GM19463 (cell line): ENCODE results near the gene NONO.
"Not testable (repeated sequence)": the region's sequence is repeated elsewhere in the genome, so short reads cannot be mapped to it uniquely, and the experiment has no call there.

Source experiments
- ATAC-seq: cut with Tn5 transposase; IDR thresholded peaks from one replicate; pipeline ENCODE4 v1.9.1; 2021; ENCODE audit warnings: mild to moderate bottlenecking, moderate library complexity; ENCODE audit not compliant: unreplicated experiment

NONO gene

GRCh38 chrX:71285929-71286328 lies 2.5 kb downstream of the NONO start:
- no peak for ATAC-seq

- no peak for ATAC-seq
Observed at GRCh38 chrX:71291381-71291780, 7.9 kb downstream of the NONO start.

GRCh38 chrX:71292669-71293365 lies 9.4 kb downstream of the NONO start:
- no peak for ATAC-seq

- no peak for ATAC-seq
Observed at GRCh38 chrX:71296806-71297205, 13.4 kb downstream of the NONO start.

- no peak for ATAC-seq
Observed at GRCh38 chrX:71298119-71298518, 14.7 kb downstream of the NONO start.

GRCh38 chrX:71300064-71300463 lies 16.6 kb downstream of the NONO start:
- ATAC-seq, result not testable (repeated sequence)

DNA sequence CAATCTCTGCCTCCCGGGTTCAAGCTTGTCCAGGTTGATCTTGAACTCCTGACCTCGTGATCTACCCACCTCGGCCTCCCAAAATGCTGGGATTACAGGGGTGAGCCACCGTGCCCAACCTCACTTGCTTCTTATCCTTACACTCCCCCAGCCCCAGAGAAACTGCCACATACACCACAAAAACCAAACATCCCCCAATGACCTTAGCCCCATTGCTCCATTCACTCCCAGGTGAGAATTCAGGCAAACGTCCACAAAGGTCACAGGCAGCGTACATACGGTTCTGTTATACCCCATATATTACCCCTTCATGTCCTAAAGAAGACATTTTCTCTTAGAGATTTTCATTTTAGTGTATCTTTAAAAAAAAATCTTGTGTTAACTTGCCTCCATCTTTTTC lies 17.1 kb downstream of the NONO start:
- not testable (repeated sequence) for ATAC-seq

DNA sequence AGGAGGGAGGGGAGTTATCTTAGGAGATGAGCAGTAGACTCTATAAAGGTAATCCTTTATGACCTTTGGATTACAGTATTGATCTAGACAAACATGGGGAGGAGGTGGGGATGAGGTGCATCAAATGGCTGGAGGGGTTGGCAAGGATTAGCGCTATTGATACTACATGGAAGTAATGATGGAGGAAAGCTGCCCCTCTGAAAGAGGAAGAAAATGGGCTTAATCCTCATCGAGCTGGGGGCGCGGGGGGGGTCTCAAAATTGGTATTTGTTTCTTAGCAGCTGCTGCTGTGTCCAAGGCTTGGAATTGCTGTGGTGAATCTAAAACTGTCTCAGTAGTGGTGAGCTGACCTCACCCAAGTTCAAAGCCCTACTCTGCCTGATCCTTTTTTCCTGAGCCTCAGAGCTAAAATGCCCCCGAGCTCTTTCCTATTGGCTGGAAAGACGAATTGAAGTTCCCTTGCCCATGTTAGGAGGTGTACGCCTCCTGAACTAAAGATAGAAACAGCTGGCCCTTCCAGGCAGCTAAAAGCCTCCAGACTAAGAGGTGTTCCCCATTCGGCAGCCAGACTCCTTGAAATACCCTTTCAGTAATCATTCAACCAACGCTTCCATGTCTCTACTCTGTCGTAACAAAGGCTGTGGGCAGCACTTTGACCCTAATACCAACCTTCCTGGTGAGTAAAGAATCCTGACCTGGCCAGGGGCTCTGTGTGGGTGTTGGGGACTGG lies 17.9 kb downstream of the NONO start, which contains the start of gene ITGB1BP2:
Gene ITGB1BP2, plus strand, starts transcription at position 556 of the 730 bp plus-strand sequence. Its CDS starts 57 bp downstream, at position 613.
- ATAC-seq, result no peak

- no peak for ATAC-seq
Observed at GRCh38 chrX:71302461-71303213, 19.2 kb downstream of the NONO start.

DNA sequence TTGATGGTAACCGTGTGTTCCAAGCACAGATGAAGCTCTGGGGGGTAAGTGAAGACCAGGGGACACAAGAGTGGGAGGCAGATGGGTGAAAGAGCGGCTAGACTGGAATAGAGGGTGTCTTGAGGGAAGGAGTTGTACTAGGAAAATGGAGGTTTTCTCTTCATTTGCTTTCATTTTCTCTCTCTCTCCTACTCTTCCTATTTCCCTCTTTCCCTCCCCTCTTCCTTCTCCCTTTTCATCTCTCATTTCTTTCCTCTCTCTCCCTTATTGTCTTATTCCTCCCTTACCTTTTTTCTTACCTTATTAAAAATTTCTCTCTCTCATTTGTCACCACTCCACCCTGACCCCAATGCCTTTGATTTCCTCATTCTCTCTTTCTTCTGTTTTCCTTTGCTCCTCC lies 21.1 kb downstream of the NONO start:
- no peak for ATAC-seq

DNA sequence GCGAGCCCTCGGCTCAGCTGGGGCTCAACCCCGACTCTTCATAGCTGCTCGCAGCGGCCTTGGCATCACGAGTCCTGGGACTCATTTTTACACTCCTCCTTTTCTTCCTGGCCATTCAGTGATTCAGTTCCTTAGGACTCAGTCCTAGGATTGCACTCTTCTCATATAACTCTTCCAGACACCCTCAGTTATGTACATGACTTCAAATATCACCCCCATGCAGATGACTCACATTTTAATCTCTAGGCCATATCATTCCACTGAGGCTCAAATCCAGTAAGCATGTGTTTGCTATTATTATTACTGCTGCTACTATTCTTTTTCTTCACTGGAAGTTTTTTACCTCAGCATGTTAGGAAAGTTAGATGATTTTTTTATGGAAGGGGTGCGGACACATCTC lies 32.5 kb downstream of the NONO start:
- ATAC-seq, result no peak

- ATAC-seq, result not testable (repeated sequence)
Observed at GRCh38 chrX:71316959-71317358, 33.5 kb downstream of the NONO start.

DNA sequence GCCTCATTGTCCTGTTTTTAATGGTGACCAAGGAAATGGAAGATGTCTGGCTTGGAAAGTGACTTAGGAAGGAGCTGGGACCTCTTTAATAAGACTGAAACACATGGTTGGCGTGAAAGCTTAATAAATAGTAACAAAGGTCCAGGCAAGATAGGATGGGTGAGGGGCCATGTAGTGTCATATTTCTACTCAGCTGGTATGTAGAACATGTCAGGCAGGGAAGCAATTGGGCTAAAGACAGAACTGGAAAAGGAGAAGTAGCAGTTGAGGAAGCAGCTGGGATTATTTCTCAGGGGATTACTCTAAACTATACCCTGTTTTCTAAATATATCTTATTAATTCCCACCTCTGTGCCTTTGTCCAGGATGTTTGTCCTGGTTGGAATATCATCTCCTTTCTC lies 36.7 kb downstream of the NONO start:
- ATAC-seq, result no peak

GRCh38 chrX:71321731-71322130 lies 38.3 kb downstream of the NONO start:
- ATAC-seq, result no peak

- not testable (repeated sequence) for ATAC-seq
Observed at GRCh38 chrX:71324452-71324851, 41.0 kb downstream of the NONO start.

DNA sequence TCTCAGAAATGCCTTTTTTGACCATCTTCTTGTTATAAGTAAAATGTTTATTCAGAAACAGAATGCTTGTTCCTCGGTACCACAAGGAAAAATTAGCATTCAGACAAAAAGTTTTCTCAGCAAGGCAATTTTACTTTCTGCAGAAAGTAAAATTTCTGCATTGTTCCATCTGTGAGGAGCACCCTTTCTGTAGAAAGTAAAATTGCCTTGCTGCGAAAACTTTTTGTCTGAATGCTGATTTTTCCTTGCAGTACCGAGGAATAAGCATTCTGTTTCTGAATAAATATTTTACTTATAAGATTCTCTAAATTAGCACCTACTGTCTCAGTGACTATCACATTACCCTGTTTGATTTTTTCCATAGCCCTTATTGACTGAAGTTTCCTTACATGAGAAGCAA lies 43.0 kb downstream of the NONO start:
- no peak for ATAC-seq

GRCh38 chrX:71349151-71349665 lies 65.8 kb downstream of the NONO start:
- ATAC-seq, result not testable (repeated sequence)

DNA sequence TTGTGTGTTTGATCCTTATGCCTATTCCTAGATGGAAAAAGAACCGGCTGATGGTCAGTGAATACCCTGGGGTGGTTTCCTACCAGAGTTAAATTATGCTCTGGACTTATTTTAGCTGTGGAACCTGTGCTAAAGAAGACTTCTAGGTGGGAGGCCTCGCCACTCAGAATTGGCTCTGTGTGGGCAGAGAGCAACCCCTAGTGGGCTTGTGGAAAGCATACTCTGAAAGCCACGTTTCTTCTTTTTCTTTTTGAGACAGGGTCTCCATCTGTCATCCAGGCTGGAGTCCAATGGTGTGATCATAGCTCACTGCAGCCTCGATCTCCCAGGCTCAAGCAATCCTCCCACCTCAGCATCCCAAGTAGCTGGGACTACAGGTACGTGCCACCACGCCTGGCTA lies 66.4 kb downstream of the NONO start:
- ATAC-seq, result not testable (repeated sequence)
